Effector CD4-positive, alpha-beta T cell (primary cell): Measurements from ENCODE around the gene CORIN.

Source experiments
- DNase-seq: peaks from one replicate; pipeline ENCODE4 v3.0.0-alpha.2; 2020
- total RNA-seq: gene quantifications from one replicate; lab custom pipeline; 2026; lab: John Stamatoyannopoulos, UW

CORIN gene
- 0.75 reads per million for total RNA-seq

GRCh38 chr4:47837908-47838294 lies at the start of gene CORIN:
Gene CORIN (minus strand): TSS chr4:47838067. CDS start chr4:47837949, 118 bp downstream.
- DNase-seq = no peak

GRCh38 chr4:47882228-47882627 lies 44.4 kb upstream of the CORIN start:
- DNase-seq = no peak

GRCh38 chr4:47879458-47879857 lies 41.6 kb upstream of the CORIN start:
- DNase-seq = no peak

GRCh38 chr4:47876784-47877546 lies 39.1 kb upstream of the CORIN start:
- no peak for DNase-seq

- no peak for DNase-seq
These were observed 38.4 kb upstream of the CORIN start for GRCh38 chr4:47876310-47876709.

GRCh38 chr4:47873877-47874541 lies 36.1 kb upstream of the CORIN start:
- DNase-seq = no peak

GRCh38 chr4:47863486-47863885 lies 25.6 kb upstream of the CORIN start:
- DNase-seq = no peak

GRCh38 chr4:47862297-47862696 lies 24.4 kb upstream of the CORIN start:
- DNase-seq = no peak

GRCh38 chr4:47860305-47860704 lies 22.4 kb upstream of the CORIN start:
- DNase-seq = no peak

- DNase-seq = no peak
These were observed 20.1 kb upstream of the CORIN start for GRCh38 chr4:47858006-47858405.

GRCh38 chr4:47856713-47857112 lies 18.8 kb upstream of the CORIN start:
- no peak for DNase-seq

GRCh38 chr4:47855350-47855749 lies 17.5 kb upstream of the CORIN start:
- no peak for DNase-seq

- DNase-seq = no peak
These were observed 14.3 kb upstream of the CORIN start for GRCh38 chr4:47852136-47852535.

- no peak for DNase-seq
These were observed 11.6 kb upstream of the CORIN start for GRCh38 chr4:47849466-47849865.

GRCh38 chr4:47848041-47848440 lies 10.2 kb upstream of the CORIN start:
- no peak for DNase-seq

- DNase-seq = no peak
These were observed 5.1 kb upstream of the CORIN start for GRCh38 chr4:47842985-47843384.

GRCh38 chr4:47840291-47840690 lies 2.4 kb upstream of the CORIN start:
- DNase-seq = no peak

- DNase-seq = peak; percentile 11
These were observed 1.4 kb upstream of the CORIN start for GRCh38 chr4:47839259-47839658.

GRCh38 chr4:47838445-47838844 lies 578 bp upstream of the CORIN start:
- DNase-seq = no peak

GRCh38 chr4:47837094-47837907 lies 566 bp downstream of the CORIN start:
- peak; percentile 30 for DNase-seq

GRCh38 chr4:47836641-47837093 lies 1.2 kb downstream of the CORIN start:
- DNase-seq = peak; percentile 26

GRCh38 chr4:47835494-47835893 lies 2.4 kb downstream of the CORIN start:
- DNase-seq = no peak

GRCh38 chr4:47831026-47831679 lies 6.7 kb downstream of the CORIN start:
- no peak for DNase-seq
